Hematopoietic multipotent progenitor cell treated with erythropoietin and hydrocortisone succinate and interleukin-3 and kit ligand, for 6 days (in vitro differentiated cells): ENCODE measurements around the gene LDB2.
"Not testable (repeated sequence)": the region's sequence is repeated elsewhere in the genome, so short reads cannot be mapped to it uniquely, and the experiment has no call there.

Experiments used
- DNase-seq: peaks from one replicate; pipeline ENCODE4 v3.0.0-alpha.2; 2015

The LDB2 gene

DNA sequence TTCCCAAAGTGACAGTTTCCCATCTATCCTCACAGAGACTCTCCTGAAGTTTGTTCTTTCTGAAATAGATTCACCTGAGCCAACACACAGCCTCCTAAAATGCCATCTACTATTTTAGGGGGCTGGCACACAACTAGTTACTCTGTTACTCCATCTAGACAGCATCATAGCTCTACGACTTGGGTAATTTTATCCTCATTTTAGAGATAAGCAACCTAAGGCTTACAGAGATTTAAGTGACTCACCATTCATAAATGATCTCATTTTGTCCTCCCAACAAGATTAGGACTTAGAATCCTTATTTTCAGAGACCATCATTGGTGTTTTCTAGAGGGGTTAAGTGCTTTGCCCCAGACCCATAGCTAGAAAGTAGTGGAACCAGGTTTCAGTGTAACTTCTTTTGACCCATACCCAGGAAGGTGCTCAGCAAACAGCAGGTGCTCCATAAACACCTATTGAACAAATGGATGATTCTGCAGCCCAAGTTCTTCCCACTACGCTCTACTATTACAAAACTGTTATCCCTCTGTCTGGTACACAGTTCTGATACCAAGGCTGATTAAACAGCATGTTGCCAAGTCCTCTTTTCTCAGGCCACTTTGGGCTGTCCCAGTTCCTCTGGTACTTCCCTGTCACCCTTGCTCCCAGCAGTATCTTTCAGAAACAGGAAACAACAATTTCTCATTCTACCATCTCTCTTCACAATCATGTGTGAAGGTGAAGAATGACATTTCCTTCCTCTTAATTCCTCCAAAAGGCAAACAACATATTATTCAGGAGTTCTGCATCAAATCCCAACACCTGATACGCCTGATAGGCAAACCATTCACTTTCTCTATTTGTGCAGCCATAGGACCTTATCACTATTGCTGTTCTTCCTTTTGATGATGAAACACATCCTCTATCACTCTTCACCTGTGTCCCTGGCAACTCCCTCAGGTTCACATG lies 367.5 kb downstream of the LDB2 start:
- no peak for DNase-seq

DNA sequence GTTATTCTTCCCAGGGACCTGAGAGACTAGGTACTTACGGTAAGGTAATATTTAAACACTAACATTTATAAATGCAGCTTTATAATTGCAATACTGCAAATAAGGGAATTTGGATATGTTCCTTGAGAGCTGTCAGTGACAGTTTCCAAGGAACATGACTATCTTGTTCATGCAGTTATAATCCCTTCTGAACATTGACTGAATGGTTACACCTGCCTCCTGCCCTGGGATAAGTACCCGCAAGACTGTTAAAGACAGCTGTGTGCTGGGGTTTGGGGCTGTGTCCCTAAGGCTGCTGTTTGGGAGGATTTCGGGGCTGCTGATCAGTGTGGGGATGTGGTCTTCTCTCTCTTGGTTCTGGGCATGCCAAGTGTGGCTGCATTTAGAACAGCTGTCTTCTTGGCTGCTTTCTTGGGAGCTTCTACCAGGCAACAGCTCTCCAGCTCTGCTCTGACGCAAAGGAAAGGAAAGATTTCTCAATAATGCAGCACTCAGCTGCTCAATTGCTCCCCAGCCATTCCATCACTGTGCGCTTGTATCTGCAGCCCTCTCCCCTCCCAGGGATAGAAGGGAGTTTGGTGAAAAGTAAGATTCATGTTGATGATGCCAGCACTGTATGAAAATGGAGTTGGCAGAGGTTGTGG lies 373.4 kb downstream of the LDB2 start:
- no peak for DNase-seq

DNA sequence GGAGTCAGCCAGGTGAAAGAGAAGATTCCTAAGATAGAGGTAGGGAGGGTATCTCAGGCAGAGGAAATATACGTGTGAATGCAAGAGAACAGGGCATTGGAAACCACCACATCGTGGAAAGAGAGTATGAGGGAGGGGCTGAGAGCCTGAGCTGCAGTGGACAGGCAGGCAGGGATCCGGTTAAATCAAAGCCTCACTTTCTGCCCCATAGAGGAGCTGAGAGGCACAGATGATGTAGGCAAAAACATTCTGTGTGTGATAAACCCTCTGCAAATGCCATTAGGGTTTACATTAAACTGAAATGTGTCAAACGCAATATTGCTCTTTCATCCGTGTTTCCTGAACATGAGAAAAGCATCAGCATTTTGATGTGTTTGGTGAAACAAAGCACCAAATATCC lies 374.0 kb downstream of the LDB2 start:
- no peak for DNase-seq

DNA sequence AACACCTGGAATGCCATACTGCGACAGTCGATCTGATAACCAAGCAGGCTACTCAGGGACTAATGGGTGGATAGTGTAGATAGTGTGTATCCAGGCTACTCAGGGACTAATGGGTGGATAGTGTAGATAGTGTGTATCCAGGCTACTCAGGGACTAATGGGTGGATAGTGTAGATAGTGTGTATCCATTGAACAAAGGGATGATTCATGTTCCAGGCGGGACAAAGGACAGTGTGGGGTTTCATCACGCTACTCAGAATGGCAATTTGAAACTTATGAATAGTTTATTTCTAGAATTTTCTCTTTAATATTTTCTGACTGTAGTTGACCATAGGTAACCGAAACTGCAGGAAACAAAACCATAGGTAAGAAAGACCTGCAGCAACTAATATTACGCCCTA lies 374.9 kb downstream of the LDB2 start:
- DNase-seq: not testable (repeated sequence)

DNA sequence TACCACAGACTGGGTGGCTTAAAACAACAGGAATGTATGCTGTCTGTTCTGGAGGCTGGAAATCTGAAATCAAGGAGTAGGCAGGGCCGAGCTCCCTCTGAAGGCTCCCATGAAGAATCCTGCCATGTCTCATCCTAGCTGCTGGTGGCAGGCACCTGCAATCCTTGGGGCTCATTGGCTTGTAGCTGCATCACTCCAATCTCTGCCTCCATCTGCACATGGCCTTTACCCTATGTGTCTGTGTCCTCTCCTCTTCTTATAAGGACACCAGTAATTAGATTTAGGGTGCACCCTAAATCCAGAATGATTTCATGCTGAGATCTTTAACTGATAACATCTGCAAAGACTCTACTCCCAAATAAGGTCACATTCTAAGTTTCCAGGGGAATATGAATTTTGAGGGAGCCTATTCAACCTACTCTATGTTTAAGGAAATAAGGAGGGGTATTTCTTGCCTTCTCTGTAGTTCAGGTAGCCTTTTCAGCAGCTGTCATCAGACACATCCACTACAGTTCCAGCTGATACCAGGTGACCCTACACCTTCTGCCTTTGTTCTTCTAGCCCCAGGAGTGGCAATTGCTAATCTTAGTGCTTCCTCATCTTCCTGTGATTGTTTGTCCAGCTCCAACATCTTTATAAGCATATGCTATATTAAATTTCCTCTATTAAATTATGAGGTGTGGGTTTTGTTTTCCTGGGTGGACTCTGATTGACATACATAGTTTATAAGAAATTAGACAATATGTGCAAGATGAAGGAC lies 377.1 kb downstream of the LDB2 start:
- no peak for DNase-seq

DNA sequence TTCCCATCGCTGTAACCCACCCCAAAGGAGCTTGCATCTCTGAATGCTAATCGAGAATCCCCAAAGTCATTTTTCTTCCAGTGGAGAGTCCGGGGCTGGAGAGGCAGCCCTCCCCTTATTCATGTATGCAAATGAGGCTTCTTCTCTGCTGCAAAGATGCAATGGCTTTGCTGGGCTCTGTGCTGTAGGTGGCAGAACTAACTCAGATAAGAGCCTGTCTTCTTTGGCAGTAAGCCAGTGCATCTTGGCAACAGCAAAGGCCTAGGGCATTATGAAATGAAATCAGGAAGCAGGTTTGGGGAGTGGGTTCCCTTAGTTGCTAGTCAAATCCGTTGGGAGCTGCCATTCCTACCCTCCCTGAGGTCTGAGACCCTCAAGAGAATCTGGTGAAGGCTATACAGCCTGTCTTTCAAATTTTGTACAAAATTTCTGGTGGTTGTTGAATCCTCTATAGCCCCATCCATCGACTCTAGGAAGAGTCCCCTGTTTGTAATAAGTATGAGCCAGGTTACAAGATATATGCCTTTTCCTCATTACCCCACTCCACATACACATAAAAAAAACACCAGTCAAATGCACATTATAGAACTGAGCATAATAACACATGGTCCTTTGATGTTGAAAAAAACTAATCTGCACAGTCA lies 381.5 kb downstream of the LDB2 start:
- DNase-seq: peak; percentile 72

DNA sequence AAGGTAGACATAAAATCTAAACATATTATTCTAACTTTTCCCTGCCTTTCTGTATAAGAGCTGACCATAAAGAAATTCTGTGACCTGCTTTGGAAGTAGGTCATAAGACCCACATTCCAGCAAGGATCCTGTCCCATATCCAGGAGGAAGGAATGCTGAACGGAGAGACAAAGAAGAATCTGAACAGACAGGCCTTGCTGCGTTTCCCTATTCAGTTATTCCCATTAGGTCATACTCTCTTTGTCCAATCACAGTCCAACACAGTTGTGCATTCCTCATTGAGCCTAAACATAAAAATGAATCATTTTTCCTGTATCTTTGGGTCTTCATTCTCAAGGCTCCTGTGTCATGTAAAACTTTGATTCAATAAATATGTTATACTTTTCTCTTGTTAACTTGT lies 384.6 kb downstream of the LDB2 start:
- no peak for DNase-seq

DNA sequence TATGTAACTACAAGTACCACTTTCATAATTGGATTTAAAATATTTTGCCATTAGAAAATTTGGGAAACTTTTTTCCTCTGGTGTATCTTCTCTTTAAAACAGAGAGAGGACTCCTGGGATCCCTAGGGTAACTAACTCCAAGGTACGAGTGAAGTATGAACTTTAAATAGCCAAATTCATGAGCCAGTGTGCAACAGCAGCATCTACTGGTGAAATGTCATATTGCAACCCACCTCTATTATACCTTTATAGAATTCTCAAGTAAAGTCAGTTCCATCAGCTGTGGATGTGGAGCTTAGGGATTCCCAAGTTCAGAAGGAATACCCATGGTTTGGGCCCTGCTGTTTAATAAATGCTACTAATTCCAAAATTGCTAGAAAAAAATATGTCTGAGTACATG lies 389.5 kb downstream of the LDB2 start:
- peak; percentile 5 for DNase-seq

DNA sequence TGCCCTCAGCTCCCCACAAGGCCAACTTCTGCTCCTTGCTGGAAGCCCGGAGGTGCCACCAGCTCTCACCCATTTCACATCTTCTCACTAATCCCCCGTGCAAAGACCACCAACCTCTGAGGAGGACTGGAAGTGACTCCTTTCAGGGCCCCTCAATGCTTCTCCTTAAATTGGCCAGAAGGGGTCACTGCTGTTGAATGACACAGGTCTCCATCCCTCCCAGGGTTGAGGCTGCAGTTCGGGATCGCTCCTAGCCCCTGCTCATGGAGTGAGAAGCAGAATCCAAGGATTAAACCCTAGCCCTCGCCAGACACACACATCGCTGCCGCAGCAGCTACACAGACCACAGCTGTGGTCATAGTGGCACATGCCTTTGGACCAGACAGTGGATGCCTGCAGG lies 392.7 kb downstream of the LDB2 start:
- peak; percentile 15 for DNase-seq

DNA sequence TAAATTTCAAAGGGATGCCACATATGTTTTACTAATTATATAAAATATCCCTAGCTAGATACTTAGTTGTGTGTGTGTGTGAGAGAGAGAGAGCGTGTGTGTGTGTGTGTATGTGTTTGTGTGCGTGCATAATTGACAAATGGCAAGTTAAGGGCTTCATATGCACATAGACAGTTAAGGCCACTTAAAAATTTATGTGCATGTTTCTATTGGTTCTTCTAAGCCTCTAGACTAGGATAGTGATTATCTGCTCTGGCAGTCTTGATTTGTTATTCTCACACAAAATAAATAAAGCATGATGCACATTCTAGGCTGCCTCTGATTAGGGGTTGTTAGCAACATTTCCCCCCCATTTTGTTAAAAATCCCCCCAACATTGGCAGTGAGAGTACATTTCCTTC lies 393.2 kb downstream of the LDB2 start:
- DNase-seq: no peak

DNA sequence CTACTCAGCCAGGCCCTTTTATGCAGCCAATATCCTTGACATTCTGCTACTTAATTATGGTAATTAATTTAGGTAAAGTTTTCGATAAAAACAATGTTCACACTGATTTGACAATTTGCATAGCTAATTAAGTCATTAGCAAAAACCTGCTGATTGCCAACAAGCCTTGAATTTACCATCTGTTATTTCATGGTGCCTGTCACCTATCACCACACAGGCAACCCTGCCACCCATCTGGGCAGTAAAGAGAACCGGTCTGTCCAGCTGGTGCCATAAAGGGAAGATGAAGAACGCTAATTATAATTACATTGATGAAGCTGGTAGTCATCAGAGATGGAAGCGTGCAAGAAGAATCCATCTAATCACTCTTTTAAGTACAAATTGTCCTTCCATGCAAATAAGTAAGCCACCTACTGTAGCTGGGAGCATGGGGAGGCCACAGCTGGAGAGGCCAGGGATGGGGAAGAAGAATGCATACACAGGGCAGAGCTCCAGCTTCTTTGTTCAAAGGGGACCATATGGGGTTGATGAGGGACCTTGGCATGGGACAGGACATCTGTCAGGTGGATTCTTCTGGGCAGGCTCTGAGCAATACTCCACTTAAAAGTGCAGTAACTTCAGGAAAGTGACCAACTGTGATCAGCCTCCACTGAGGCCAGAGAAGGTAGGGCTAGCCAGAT lies 394.9 kb downstream of the LDB2 start:
- DNase-seq: no peak

DNA sequence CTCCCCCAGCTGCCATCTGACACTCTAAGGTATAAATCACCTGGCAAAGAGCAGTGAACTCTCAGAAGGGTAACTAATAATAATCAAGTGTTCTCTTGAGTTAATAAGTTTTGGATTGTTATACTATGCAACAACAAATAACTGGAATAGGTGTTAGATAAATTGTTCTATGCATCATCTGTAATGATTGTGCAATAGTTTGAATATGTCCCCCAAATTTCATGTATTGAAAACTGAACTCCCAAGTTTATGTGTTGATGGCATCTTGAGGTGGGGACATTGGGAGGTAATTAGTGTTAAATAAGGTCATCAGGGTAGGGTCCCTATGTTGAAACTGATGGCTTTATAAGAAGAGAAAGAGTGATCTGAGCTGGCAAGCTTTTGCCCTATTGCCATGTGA lies 399.5 kb downstream of the LDB2 start:
- no peak for DNase-seq

DNA sequence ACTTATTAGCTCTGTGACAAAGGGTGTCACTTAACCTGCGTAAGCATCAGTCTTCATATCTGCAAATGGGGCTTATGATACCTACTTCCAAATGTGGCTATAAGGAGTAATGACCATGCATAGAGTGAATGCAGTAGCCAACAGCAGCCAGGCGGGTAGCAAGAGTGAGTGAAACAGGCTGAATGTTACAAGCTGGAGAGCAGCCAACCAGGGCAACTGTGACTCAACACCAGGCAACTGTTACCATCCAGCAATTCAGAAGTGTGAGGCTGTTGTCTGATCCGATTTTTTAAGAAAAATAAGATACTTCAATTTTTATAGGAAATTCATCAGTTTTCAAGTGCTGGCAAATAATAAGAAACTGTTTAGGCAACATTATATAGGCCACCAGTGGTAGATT lies 401.9 kb downstream of the LDB2 start:
- no peak for DNase-seq

DNA sequence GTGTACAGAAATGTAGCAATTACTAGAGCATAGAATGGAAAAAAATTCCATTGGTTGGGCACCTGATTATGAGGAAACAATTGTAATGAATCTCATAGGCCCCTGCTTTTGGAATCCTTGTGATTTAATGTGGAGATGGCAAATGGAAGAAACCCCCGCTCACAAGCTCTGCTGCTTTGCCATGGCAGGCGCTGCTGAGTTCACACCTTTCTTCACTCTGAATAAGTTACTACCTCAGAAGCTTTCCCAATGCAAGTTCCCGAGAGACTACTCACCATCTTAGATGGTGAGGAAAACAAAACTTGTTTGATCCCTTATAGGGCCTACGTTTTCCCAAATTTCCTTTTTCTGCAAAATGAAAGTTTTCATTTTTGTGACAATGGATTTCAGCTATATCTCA lies 405.6 kb downstream of the LDB2 start:
- DNase-seq: no peak

DNA sequence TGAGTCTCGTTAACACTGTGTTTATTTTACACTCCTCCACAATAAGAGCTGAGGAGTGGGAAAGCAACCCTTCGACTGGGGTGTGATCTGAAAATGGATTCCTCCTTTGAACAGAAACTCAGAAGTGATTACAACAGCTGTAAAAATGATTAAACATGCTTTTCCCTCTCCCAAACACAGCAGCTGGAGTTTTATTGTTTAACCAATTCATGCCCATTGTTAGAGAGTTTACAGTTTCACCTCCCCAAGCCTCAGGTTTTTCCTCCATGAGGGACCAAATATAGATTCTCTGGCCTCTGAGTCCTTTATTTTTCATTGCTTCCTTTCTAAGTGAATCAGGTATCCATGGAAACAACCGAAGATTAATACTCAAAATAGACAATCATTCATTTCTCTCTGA lies 409.2 kb downstream of the LDB2 start:
- no peak for DNase-seq

DNA sequence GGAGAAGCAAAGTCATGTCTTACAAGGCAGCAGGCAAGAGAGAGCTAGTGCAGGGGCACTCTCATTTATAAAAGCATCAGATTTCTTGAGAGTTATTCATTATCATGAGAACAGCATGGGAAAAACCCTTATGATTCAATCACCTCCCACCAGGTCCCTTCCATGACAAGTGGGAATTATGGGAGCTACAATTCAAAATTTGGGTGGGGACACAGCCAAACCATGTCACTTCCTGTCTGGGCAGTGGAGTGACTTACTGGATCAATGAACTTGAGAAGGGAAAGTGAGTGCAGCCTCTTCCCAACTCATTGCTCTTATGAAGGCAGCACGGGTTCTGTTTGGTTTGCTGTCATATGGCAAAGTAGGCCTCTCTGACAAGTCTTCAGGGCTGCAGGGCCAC lies 410.4 kb downstream of the LDB2 start:
- DNase-seq: no peak

DNA sequence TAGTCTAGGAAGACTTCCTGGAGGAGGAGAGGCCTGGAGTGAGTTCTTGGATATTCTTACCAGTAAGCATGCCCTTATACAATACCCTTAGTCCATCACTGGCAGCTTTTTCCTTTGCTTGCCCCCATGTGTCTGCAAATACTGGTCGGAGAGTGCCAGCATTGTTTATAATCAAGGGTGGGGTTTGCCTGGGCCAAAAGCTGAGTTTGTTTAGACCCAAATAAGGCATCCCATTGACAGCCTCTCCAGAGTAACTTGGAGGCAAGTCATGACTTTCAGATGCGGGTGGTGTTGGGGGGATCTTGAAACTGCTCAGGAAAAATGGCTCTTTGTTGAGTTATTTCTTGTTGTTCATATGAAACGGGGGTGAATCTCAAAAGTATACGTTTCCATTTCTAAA lies 413.7 kb downstream of the LDB2 start:
- DNase-seq: no peak

DNA sequence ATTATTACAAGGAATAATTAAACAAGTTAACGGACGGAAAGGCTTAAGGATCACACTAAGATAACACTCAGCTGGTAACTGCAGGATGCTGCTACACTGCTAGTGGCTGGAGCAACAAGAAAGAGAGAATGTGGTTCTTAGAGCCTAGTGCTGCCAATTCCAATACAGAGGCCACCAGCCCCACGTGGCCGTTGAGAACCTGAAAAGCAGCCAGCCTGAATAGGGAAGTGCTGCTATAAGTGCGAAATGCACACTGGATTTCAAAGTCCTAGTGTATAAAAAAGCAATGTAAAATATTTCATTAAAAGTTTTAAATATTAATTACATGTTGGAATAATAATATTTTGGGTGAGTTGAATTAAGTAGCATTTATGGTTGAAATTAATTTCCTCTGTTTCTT lies 414.9 kb downstream of the LDB2 start:
- DNase-seq: no peak

DNA sequence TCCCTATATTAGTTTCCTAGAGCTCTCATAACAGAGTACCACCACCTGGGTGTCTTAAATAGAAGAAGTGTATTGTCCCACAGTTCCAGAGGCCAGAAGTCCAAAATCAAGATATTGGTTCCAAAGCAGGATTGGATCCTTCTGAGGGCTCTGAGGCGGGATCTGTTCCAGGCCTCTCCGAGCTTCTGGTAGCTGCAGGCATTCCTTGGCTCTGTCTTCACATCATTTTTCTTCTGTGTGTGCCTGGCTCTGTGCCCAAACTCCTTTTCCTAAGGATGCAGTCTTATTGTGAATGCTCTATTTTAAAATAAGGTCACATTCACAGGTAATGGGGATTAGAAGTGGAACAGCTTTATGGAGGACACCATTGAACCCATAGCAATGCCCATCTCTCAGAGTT lies 418.4 kb downstream of the LDB2 start:
- DNase-seq: no peak

DNA sequence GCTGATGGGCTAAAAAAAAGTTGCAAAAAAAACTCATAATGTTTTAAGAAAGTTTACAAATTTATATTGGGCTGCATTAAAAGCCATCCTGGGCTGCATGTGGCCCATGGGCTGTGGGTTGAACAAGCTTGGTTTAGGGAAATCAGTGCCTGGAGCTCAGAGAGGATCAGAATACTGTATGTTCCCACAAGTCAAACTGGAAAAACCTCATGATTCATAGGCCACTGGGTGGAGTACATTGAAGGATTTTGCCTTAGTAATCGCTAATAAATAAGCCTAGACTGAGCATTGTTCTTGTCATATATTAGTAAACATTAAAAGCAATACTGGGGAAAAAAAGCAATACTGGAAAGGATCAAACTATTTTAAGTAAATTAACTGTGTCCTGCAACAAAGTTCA lies 425.9 kb downstream of the LDB2 start:
- DNase-seq: no peak

DNA sequence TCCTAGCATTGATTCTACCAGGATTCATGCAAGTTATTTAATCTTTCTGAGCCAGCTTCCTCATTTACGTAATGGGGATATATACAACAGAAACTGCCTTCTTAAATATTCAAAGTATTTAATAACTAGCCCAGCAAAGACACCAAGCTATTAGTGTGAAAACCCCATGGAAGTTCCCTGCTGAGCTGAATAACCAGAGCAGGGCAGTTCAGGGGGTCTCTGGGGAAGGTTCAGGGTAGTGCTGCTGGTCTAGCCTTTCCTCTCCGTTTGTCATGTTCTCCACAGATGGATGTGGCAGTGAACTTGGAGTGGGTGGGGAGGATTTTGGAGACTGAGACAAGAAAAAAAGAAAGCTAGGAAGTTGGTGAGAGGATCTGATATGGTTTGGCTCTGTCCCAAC lies 431.4 kb downstream of the LDB2 start:
- no peak for DNase-seq

DNA sequence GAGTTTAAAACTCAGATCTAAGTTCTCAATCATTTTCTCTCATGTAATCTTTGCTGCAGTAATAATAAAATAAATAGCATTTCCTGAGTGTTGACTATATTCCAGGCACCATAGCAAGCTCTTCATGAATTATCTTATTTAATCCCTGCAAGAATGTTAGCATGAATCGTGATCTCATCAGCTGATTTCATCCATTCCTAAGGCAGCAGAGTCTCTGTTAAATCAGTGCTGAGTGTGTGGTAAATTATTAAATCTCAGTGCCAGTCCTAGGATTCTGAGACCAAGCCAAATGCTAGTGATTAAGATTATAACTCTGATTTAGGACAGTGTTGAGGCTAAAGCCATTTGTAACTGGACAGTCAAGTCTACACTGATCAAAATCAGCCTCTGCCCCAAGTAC lies 431.9 kb downstream of the LDB2 start:
- no peak for DNase-seq

DNA sequence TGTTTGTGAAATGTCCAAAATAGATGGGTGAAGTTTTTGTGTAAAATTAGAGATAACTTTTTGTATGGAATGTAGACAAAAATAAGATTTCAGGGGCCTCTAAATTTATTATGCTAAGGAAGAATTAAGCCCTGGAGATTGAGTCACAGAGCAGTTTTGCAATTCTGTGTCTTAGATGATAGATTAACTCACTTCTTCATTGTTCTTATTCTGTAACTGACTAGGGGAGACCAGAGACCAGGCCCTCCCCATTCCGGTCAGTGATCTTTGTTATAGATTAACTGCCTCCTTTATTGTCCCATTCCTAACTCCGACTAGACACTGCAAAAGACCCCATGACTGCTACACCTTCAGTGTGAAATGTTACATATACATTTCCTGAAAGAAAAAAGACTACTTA lies 433.8 kb downstream of the LDB2 start:
- peak; percentile 34 for DNase-seq
